ENCODE results near the gene SLC46A2. TPM values are rescaled to one million over a fixed set of nuclear protein-coding genes. Genes with fewer than 3 reads are reported as not detected.

SLC46A2 gene
- total RNA-seq, 6 donors from 2014 or later: 9.1 to 23.6 (median 14.8) TPM

- H3K9me3 ChIP-seq: no peaks in the 10 kb centered on the region
Measured at GRCh38 chr9:112842555-112842954, 48.1 kb downstream of the SLC46A2 start.

GRCh38 chr9:112841261-112841660 is 49.4 kb downstream of the SLC46A2 start:
- Histone ChIP-seq H3K36me3 (peaks cover 2 to 29% (median 12%) of the 10 kb centered on the region in 4 donors), H3K4me3 (no peak overlapping the region), H3K27me3 (no peaks in the 10 kb centered on the region), H3K9me3 (no peaks in the 10 kb centered on the region), H3K4me1 (peaks cover 3 to 25% (median 20%) of the 10 kb centered on the region in 4 donors), H3K27ac (peak overlapping the region in 2 of 4 donors; percentile 18 to 46)
- ATAC-seq (ENCODE audit: low FRiP score in 2 of 2) (no peak), DNase-seq (no peak)
- TF ChIP-seq EP300 (IDR thresholded peaks at IDR 0.05) (no peak), POLR2AphosphoS5 (IDR thresholded peaks at IDR 0.05) (no peak), CTCF (IDR thresholded peaks at IDR 0.05) (no peak), POLR2A (IDR thresholded peaks at IDR 0.05) (no peak)
- 54 to 68% methylated on average over 3 of the region's 3 CpGs for WGBS, 2 donors

More at GRCh38 chr9:112842555-112842954, 48.1 kb downstream of the SLC46A2 start:
- H3K4me3 ChIP-seq: no peak overlapping the region
- WGBS, 2 donors: 66 to 87% methylated on average over 4 of the region's 4 CpGs
- DNase-seq: no peak
- H3K27ac ChIP-seq: peak overlapping the region in 2 of 4 donors; percentile 39 to 46
- ATAC-seq (ENCODE audit: low FRiP score in 2 of 2): no peak
- peaks cover 2 to 20% (median 8%) of the 10 kb centered on the region in 4 donors for H3K36me3 ChIP-seq
- H3K27me3 ChIP-seq: no peaks in the 10 kb centered on the region
- TF ChIP-seq CTCF (IDR thresholded peaks at IDR 0.05): no peak
- no peak for TF ChIP-seq POLR2AphosphoS5 (IDR thresholded peaks at IDR 0.05)
- peak in 1 of 4 donors; percentile 93 for TF ChIP-seq EP300 (IDR thresholded peaks at IDR 0.05)
- no peak for TF ChIP-seq POLR2A (IDR thresholded peaks at IDR 0.05)
- H3K4me1 ChIP-seq: peaks cover 10 to 32% (median 23%) of the 10 kb centered on the region in 4 donors

- peak in 1 of 2 donors; percentile 43 for ATAC-seq (ENCODE audit: low FRiP score in 2 of 2)
- Histone ChIP-seq H3K27me3 (no peaks in the 10 kb centered on the region), H3K4me3 (no peak overlapping the region), H3K27ac (no peak overlapping the region), H3K9me3 (no peaks in the 10 kb centered on the region), H3K4me1 (peaks cover 0 to 15% (median 13%) of the 10 kb centered on the region in 4 donors), H3K36me3 (peaks cover 2 to 36% (median 13%) of the 10 kb centered on the region in 4 donors)
- 82 to 85% methylated on average over 8 of the region's 8 CpGs for WGBS, 2 donors
- no peak for DNase-seq
- TF ChIP-seq POLR2AphosphoS5 (IDR thresholded peaks at IDR 0.05) (no peak), EP300 (IDR thresholded peaks at IDR 0.05) (no peak), CTCF (IDR thresholded peaks at IDR 0.05) (no peak), POLR2A (IDR thresholded peaks at IDR 0.05) (no peak)
Measured at GRCh38 chr9:112839331-112839730, 51.3 kb downstream of the SLC46A2 start.

- ATAC-seq (ENCODE audit: low FRiP score in 2 of 2): no peak
Measured at GRCh38 chr9:112838342-112838741, 52.3 kb downstream of the SLC46A2 start.

More at GRCh38 chr9:112838342-112838741, 52.3 kb downstream of the SLC46A2 start:
- Histone ChIP-seq H3K27ac (peak overlapping the region in 1 of 4 donors; percentile 21), H3K9me3 (no peaks in the 10 kb centered on the region), H3K27me3 (no peaks in the 10 kb centered on the region), H3K36me3 (peaks cover 2 to 36% (median 13%) of the 10 kb centered on the region in 4 donors), H3K4me3 (no peak overlapping the region), H3K4me1 (peaks cover 0 to 20% (median 15%) of the 10 kb centered on the region in 4 donors)
- no peak for TF ChIP-seq POLR2AphosphoS5 (IDR thresholded peaks at IDR 0.05)
- TF ChIP-seq CTCF (IDR thresholded peaks at IDR 0.05): no peak
- no peak for TF ChIP-seq POLR2A (IDR thresholded peaks at IDR 0.05)
- TF ChIP-seq EP300 (IDR thresholded peaks at IDR 0.05): no peak
- no peak for DNase-seq
- whole genome bisulfite sequencing, 2 donors: 67 to 100% methylated on average over 1 to 2 of the region's 2 CpGs
